Ishikawa (cell line): Measurements from ENCODE around the gene ZNF460.

Experiments
- CEBPB ChIP-seq: IDR thresholded peaks from 2 replicates; pipeline ENCODE4 v1.6.1; 2012
- CREB1 ChIP-seq: IDR thresholded peaks from 2 replicates; pipeline ENCODE4 v1.6.1; 2012; ENCODE audit warnings: low read depth
- EGR1 ChIP-seq: IDR thresholded peaks from 2 replicates; pipeline ENCODE4 v1.6.1; 2012
- EP300 ChIP-seq: IDR thresholded peaks from 2 replicates; pipeline ENCODE4 v1.6.1; 2012; ENCODE audit warnings: borderline replicate concordance
- FOXM1 ChIP-seq: IDR thresholded peaks from 2 replicates; pipeline ENCODE4 v1.6.1; 2012; ENCODE audit warnings: low read depth, borderline replicate concordance
- MAX ChIP-seq: IDR thresholded peaks from 2 replicates; pipeline ENCODE4 v1.6.1; 2012
- NFIC ChIP-seq: IDR thresholded peaks from 2 replicates; pipeline ENCODE4 v1.6.1; 2012
- RAD21 ChIP-seq: IDR thresholded peaks from 2 replicates; pipeline ENCODE4 v1.6.1; 2012; ENCODE audit warnings: low read depth
- REST ChIP-seq: IDR thresholded peaks from 2 replicates; pipeline ENCODE4 v1.6.1; 2012; ENCODE audit warnings: low read depth, mild to moderate bottlenecking
- TAF1 ChIP-seq: IDR thresholded peaks from 2 replicates; pipeline ENCODE4 v1.6.1; 2012; ENCODE audit warnings: low read depth, mild to moderate bottlenecking
- TCF12 ChIP-seq: IDR thresholded peaks from 2 replicates; pipeline ENCODE4 v1.6.1; 2012; ENCODE audit warnings: low read depth
- TEAD4 ChIP-seq: IDR thresholded peaks from 2 replicates; pipeline ENCODE4 v1.6.1; 2012
- USF1 ChIP-seq: IDR thresholded peaks from 2 replicates; pipeline ENCODE4 v1.6.1; 2012
- YY1 ChIP-seq: IDR thresholded peaks from 2 replicates; pipeline ENCODE4 v1.6.1; 2012; ENCODE audit warnings: low read depth
- ZBTB7A ChIP-seq: IDR thresholded peaks from 2 replicates; pipeline ENCODE4 v1.6.1; 2012; ENCODE audit warnings: low read depth

ZNF460 gene

GRCh38 chr19:57273014-57273413 lies 7.3 kb upstream of the ZNF460 start:
- TF ChIP-seq TEAD4 (no peak), USF1 (no peak), REST (no peak), CREB1 (no peak), YY1 (no peak), TCF12 (no peak), TAF1 (no peak), MAX (no peak), CEBPB (no peak), EP300 (no peak), FOXM1 (no peak), NFIC (no peak), RAD21 (no peak), EGR1 (no peak), ZBTB7A (no peak)

GRCh38 chr19:57276430-57276829 lies 3.9 kb upstream of the ZNF460 start:
- no peak for TF ChIP-seq YY1
- no peak for TF ChIP-seq RAD21
- TF ChIP-seq EP300: no peak
- TF ChIP-seq CREB1: no peak
- no peak for TF ChIP-seq FOXM1
- TF ChIP-seq NFIC: no peak
- no peak for TF ChIP-seq USF1
- no peak for TF ChIP-seq ZBTB7A
- no peak for TF ChIP-seq TEAD4
- no peak for TF ChIP-seq MAX
- no peak for TF ChIP-seq CEBPB
- TF ChIP-seq TAF1: no peak
- TF ChIP-seq REST: no peak
- TF ChIP-seq EGR1: no peak
- TF ChIP-seq TCF12: no peak

GRCh38 chr19:57279418-57280164 lies 694 bp upstream of the ZNF460 start:
- no peak for TF ChIP-seq CREB1
- TF ChIP-seq USF1: peak; percentile 78
- no peak for TF ChIP-seq FOXM1
- TF ChIP-seq TEAD4: no peak
- no peak; the same call in 1 of the 2 replicates for TF ChIP-seq EP300
- 0 out of 2 replicates have a peak, but pooled peaks have one; percentile 33 for TF ChIP-seq YY1
- peak; percentile 80 for TF ChIP-seq CEBPB
- no peak for TF ChIP-seq REST
- 0 out of 2 replicates have a peak, but pooled peaks have one; percentile 5 for TF ChIP-seq NFIC
- no peak for TF ChIP-seq EGR1
- peak; percentile 72 for TF ChIP-seq TAF1
- no peak for TF ChIP-seq RAD21
- peak; percentile 100 for TF ChIP-seq MAX
- peak; percentile 67 for TF ChIP-seq TCF12
- no peak for TF ChIP-seq ZBTB7A
